ENCODE results near the gene DIP2C.
"Not testable (repeated sequence)": the region's sequence is repeated elsewhere in the genome, so short reads cannot be mapped to it uniquely, and the experiment has no call there.

The DIP2C gene

GRCh38 chr10:310976-311639 lies 378.4 kb downstream of the DIP2C start:
- DNase-seq: no peak

GRCh38 chr10:310371-310770 lies 379.1 kb downstream of the DIP2C start:
- DNase-seq: no peak

GRCh38 chr10:308572-309085 lies 380.8 kb downstream of the DIP2C start:
- DNase-seq: no peak

- DNase-seq: no peak
These were observed 381.4 kb downstream of the DIP2C start for GRCh38 chr10:308101-308500.

GRCh38 chr10:307659-308058 lies 381.8 kb downstream of the DIP2C start:
- DNase-seq: no peak

GRCh38 chr10:306675-307185 lies 382.7 kb downstream of the DIP2C start:
- DNase-seq: no peak

GRCh38 chr10:306007-306674 lies 383.3 kb downstream of the DIP2C start:
- no peak for DNase-seq

GRCh38 chr10:305034-305433 lies 384.4 kb downstream of the DIP2C start:
- no peak for DNase-seq

- no peak for DNase-seq
These were observed 387.9 kb downstream of the DIP2C start for GRCh38 chr10:301536-301935.

GRCh38 chr10:300580-300979 lies 388.9 kb downstream of the DIP2C start:
- not testable (repeated sequence) for DNase-seq

- no peak for DNase-seq
These were observed 389.5 kb downstream of the DIP2C start for GRCh38 chr10:299969-300368.

- DNase-seq: no peak
These were observed 390.0 kb downstream of the DIP2C start for GRCh38 chr10:299512-299911.

GRCh38 chr10:298033-298432 lies 391.4 kb downstream of the DIP2C start:
- no peak for DNase-seq

- DNase-seq: no peak
These were observed 391.9 kb downstream of the DIP2C start for GRCh38 chr10:297567-297966.

- no peak for DNase-seq
These were observed 395.8 kb downstream of the DIP2C start for GRCh38 chr10:293636-294035.

GRCh38 chr10:290026-290725 lies 399.3 kb downstream of the DIP2C start:
- no peak for DNase-seq

- no peak for DNase-seq
These were observed 399.9 kb downstream of the DIP2C start for GRCh38 chr10:289581-289980.

- no peak for DNase-seq
These were observed 400.9 kb downstream of the DIP2C start for GRCh38 chr10:288316-289200.

GRCh38 chr10:287814-288213 lies 401.7 kb downstream of the DIP2C start:
- DNase-seq: no peak

- DNase-seq: no peak
These were observed 402.3 kb downstream of the DIP2C start for GRCh38 chr10:287026-287709.

GRCh38 chr10:285216-285615 lies 404.3 kb downstream of the DIP2C start:
- no peak for DNase-seq

GRCh38 chr10:283916-284356 lies 405.5 kb downstream of the DIP2C start:
- peak; percentile 18 for DNase-seq
